HUES48 (cell line): ENCODE data around the gene SLC2A4RG.

Source experiments
- H3K27ac ChIP-seq: one replicate; pipeline ENCODE4 v1.7.0; 2013; ENCODE audit warnings: low read depth, low read length, inconsistent platforms
- H3K27me3 ChIP-seq: 2 replicates; pipeline ENCODE4 v1.6.1; 2013; ENCODE audit warnings: mild to moderate bottlenecking, low read length; ENCODE audit not compliant: control insufficient read depth, insufficient read depth
- H3K36me3 ChIP-seq: 2 replicates; pipeline ENCODE4 v1.6.1; 2013; ENCODE audit warnings: low read length; ENCODE audit not compliant: control insufficient read depth, insufficient read depth
- H3K4me1 ChIP-seq: 2 replicates; pipeline ENCODE4 v1.6.1; 2013; ENCODE audit warnings: mild to moderate bottlenecking, low read length; ENCODE audit not compliant: control insufficient read depth, insufficient read depth
- H3K4me3 ChIP-seq: 2 replicates; pipeline ENCODE4 v1.5.1; 2013; ENCODE audit warnings: mild to moderate bottlenecking, low read depth, low read length
- H3K9ac ChIP-seq: 2 replicates; pipeline ENCODE4 v1.6.1; 2013; ENCODE audit warnings: mild to moderate bottlenecking, low read depth, low read length, moderate library complexity
- H3K9me3 ChIP-seq: 2 replicates; pipeline ENCODE4 v1.6.1; 2013; ENCODE audit warnings: low read length; ENCODE audit not compliant: control insufficient read depth, insufficient read depth

Gene SLC2A4RG

DNA sequence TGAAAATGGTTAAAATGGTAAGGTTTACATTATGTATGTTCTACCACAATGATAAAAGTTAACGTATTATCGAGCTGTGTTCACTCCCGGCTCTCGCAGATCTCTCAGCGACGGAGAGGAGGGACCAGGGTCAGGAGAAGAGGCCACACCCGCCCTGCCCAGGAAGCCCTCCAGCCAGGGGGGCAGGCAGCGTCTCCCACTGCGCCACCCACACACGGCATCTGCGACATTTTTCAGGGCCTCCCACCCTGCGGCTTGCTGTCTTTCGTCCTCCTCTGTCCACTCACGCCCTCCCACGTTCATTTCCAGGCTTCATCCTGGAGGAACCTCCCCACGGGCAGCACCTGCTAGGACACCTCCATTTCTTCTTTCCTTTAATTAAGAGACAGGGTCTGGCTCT is 48.2 kb downstream of the SLC2A4RG start:
- no peak overlapping the region for H3K9ac ChIP-seq
- no peak overlapping the region for H3K27ac ChIP-seq
- H3K4me3 ChIP-seq = no peak overlapping the region
- no peaks in the 10 kb centered on the region for H3K9me3 ChIP-seq
- H3K27me3 ChIP-seq = no peaks in the 10 kb centered on the region
- peaks cover 16% of the 10 kb centered on the region for H3K36me3 ChIP-seq
- no peaks in the 10 kb centered on the region for H3K4me1 ChIP-seq

DNA sequence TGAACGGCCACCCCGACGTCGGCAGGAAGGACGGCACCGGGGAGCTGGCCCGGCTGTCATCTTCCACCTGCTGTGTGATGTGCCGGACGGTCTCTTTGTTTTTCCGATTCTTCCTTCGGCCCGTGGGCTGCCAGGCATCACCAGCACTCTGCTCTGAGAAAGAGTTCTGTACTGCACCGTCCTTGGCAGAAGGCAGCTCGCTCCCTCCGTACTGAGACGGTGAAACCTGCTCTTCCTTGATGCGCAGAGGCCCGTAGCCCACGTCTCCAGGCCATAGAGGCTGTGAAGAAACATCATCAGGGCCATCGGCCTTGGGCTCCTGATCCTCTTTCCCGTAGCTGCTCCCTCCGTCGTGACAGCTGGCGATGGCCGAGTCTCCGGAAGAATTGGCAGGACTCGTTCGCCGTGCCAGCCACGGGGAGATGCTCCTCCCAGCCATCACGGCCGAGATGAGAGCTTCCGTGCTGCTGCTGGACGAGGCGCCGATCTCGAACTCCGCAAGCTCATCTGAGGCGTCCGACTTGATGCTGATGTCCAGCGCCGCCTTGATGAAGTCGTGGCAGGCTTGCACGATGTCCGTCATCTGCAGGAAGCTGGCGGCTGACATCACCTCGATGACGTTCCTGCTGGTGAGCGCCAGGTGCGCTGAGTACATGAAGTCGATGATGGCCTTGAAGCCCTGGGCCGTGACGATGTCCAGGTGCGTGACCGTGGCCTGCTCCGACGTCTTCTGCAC is 50.4 kb downstream of the SLC2A4RG start:
- no peak overlapping the region for H3K27ac ChIP-seq
- no peak overlapping the region for H3K9ac ChIP-seq
- H3K9me3 ChIP-seq = no peaks in the 10 kb centered on the region
- H3K27me3 ChIP-seq = no peaks in the 10 kb centered on the region
- H3K36me3 ChIP-seq = peaks cover 16% of the 10 kb centered on the region
- no peak overlapping the region for H3K4me3 ChIP-seq
- no peaks in the 10 kb centered on the region for H3K4me1 ChIP-seq

DNA sequence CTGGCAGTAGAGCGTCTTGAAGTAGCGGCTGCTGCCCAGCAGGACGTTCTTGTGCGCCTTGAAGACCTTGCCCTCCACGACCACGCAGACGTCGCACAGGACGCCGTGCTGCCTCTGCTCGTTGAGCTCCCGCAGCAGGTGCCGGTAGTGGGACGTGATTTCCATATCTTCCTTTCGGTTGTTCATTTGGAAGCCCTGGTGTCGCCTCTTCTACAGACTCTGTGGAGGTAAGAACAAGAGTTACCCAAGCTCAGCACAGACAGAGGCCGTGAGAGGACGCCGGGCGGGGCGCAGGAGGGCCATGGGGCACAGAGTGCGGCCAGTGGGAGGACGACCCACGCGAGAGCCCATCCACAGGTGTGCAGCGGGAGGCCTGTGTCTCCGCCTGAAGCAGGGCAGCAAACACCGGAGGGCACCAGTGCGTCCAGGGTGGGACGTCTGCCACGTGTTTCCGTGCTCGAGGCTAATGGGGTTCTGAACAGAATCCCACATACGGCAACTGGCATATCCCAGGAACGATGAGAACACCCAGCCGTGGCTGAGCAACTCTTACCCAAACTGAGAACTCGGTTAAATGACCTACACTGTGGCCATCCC is 51.1 kb downstream of the SLC2A4RG start:
- Histone ChIP-seq H3K27ac (no peak overlapping the region), H3K4me1 (no peaks in the 10 kb centered on the region), H3K4me3 (no peak overlapping the region), H3K36me3 (peaks cover 16% of the 10 kb centered on the region), H3K27me3 (no peaks in the 10 kb centered on the region), H3K9me3 (no peaks in the 10 kb centered on the region), H3K9ac (no peak overlapping the region)

DNA sequence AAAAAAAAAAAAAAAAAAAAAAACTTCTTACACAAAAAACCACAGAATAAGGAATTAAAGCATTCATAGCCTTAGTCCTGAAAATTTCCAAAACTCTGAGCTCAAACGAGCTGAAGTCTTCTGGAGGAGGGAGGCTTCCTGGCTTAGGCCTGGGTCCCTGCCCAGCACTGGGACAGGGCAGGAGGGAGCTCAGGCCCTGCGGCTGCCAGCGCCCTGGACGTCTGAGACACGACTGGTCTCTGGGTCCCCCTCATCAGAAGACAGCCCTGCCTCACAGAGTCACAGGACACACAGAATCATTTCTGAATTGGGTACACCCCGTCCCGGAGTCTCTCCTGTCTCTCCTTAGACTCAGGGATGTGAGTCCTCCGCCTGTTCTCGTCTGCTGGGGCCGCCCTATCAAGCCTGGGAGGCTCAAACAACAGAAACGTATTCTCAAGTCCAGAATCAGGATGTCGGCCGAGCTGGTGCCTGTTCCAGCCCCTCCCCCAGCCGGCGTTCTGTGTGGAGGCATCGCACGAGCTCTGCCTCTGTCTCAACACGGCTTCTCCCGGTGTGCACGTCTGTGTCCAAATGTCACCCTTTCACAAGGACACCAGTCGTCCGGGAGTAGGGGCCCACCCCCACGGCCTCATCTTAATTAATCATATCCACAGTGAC is 52.1 kb downstream of the SLC2A4RG start:
- H3K27me3 ChIP-seq = no peaks in the 10 kb centered on the region
- H3K27ac ChIP-seq = no peak overlapping the region
- no peak overlapping the region for H3K4me3 ChIP-seq
- H3K36me3 ChIP-seq = peaks cover 16% of the 10 kb centered on the region
- H3K4me1 ChIP-seq = no peaks in the 10 kb centered on the region
- H3K9ac ChIP-seq = no peak overlapping the region
- no peaks in the 10 kb centered on the region for H3K9me3 ChIP-seq

DNA sequence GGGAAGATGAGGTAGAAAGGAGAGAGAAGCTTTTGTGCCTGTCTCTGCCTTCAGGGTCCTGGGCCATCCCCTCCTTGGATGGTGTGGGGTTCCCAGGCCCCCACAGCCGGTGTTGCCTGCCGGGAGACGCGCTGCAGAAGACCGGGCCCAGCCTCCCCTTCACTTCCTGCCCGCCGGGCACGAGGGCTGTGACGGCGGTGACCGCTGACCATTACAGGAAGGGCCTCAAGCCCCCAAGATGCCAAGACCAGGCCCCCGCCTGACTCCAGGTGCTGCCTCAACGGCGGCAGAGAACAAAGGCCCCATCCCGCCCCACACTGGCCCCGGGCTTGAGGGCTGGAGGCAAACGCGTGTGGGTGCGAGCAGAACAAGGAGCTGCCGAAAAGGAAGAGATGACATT is 53.3 kb downstream of the SLC2A4RG start:
- no peak overlapping the region for H3K4me3 ChIP-seq
- peaks cover 16% of the 10 kb centered on the region for H3K36me3 ChIP-seq
- H3K27ac ChIP-seq = no peak overlapping the region
- no peak overlapping the region for H3K9ac ChIP-seq
- no peaks in the 10 kb centered on the region for H3K4me1 ChIP-seq
- no peaks in the 10 kb centered on the region for H3K9me3 ChIP-seq
- H3K27me3 ChIP-seq = no peaks in the 10 kb centered on the region
